Nephron progenitor cell (in vitro differentiated cells): ENCODE results near the gene PTPRR.

Experiments used
- DNase-seq: peaks from one replicate; pipeline ENCODE4 v3.0.0; 2021
- H3K27ac Mint-ChIP-seq: 2 replicates; pipeline ENCODE4 v1.8.0; 2021; ENCODE audit warnings: mild to moderate bottlenecking, moderate library complexity, mixed read lengths
- H3K27me3 Mint-ChIP-seq: 2 replicates; pipeline ENCODE4 v1.8.0; 2021; ENCODE audit warnings: mild to moderate bottlenecking, low read depth, mixed read lengths; ENCODE audit not compliant: poor library complexity
- H3K36me3 Mint-ChIP-seq: 2 replicates; pipeline ENCODE4 v1.8.0; 2021; ENCODE audit warnings: low read depth, mixed read lengths
- H3K4me1 Mint-ChIP-seq: 2 replicates; pipeline ENCODE4 v1.8.0; 2021; ENCODE audit warnings: mixed read lengths
- H3K4me3 Mint-ChIP-seq: 2 replicates; pipeline ENCODE4 v1.8.0; 2021; ENCODE audit warnings: mild to moderate bottlenecking, moderate library complexity, mixed read lengths
- H3K9me3 Mint-ChIP-seq: 2 replicates; pipeline ENCODE4 v1.8.0; 2021; ENCODE audit warnings: mild to moderate bottlenecking, moderate library complexity, mixed read lengths
- CTCF ChIP-seq: fragments of 200-600 bp; sonication (generic); IDR thresholded peaks from 2 replicates; pipeline ENCODE4 v1.5.0; 2021; ENCODE audit warnings: antibody characterized with exemption

The PTPRR gene

GRCh38 chr12:70920891-70921290 is 353 bp upstream of the PTPRR start:
- Mint-ChIP-seq H3K27ac (no peak overlapping the region), H3K9me3 (no peaks in the 10 kb centered on the region), H3K27me3 (peaks cover 48% of the 10 kb centered on the region), H3K4me3 (peak overlapping the region; percentile 69), H3K4me1 (peaks cover 26% of the 10 kb centered on the region), H3K36me3 (no peaks in the 10 kb centered on the region)
- TF ChIP-seq CTCF = no peak
- no peak for DNase-seq

GRCh38 chr12:70919597-70920035 is 922 bp downstream of the PTPRR start:
- no peak overlapping the region for H3K27ac Mint-ChIP-seq
- TF ChIP-seq CTCF = no peak
- H3K9me3 Mint-ChIP-seq = no peaks in the 10 kb centered on the region
- peak; percentile 49 for DNase-seq
- peaks cover 53% of the 10 kb centered on the region for H3K27me3 Mint-ChIP-seq
- H3K4me3 Mint-ChIP-seq = peak overlapping the region; percentile 80
- no peaks in the 10 kb centered on the region for H3K36me3 Mint-ChIP-seq
- H3K4me1 Mint-ChIP-seq = peaks cover 26% of the 10 kb centered on the region

DNA sequence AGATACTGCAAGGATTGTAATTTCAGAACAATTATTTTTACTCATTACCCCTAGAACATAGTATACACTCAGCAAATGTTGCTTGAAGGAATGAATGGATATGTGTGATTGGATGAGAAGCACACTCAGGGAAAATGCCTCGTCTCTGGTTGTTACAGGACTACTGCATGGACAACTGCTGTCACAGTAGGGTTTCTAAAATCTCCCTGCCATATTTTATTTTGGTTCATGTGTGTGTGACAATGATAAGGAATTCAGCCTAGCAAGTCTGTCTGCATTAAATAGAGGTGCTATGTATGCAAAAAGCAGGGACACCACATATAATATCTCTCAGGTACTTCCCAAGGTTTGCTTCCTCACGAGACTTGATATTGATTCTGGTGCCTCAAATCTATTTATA is 1.4 kb downstream of the PTPRR start:
- Mint-ChIP-seq H3K4me1 (peaks cover 26% of the 10 kb centered on the region), H3K27ac (no peak overlapping the region), H3K27me3 (peaks cover 53% of the 10 kb centered on the region), H3K4me3 (no peak overlapping the region), H3K9me3 (no peaks in the 10 kb centered on the region), H3K36me3 (no peaks in the 10 kb centered on the region)
- no peak for DNase-seq
- no peak for TF ChIP-seq CTCF

- peaks cover 26% of the 10 kb centered on the region for H3K4me1 Mint-ChIP-seq
- DNase-seq = no peak
- no peaks in the 10 kb centered on the region for H3K36me3 Mint-ChIP-seq
- H3K9me3 Mint-ChIP-seq = no peaks in the 10 kb centered on the region
- H3K27me3 Mint-ChIP-seq = peaks cover 53% of the 10 kb centered on the region
- no peak overlapping the region for H3K4me3 Mint-ChIP-seq
- no peak overlapping the region for H3K27ac Mint-ChIP-seq
- TF ChIP-seq CTCF = no peak
Observed at GRCh38 chr12:70918321-70918720, 2.2 kb downstream of the PTPRR start.

- no peak for DNase-seq
- Mint-ChIP-seq H3K4me3 (no peak overlapping the region), H3K4me1 (no peaks in the 10 kb centered on the region), H3K9me3 (no peaks in the 10 kb centered on the region), H3K27ac (no peak overlapping the region), H3K36me3 (no peaks in the 10 kb centered on the region), H3K27me3 (peaks cover 2% of the 10 kb centered on the region)
- TF ChIP-seq CTCF = no peak
Observed at GRCh38 chr12:70910666-70911065, 9.9 kb downstream of the PTPRR start.

- Mint-ChIP-seq H3K27ac (no peak overlapping the region), H3K36me3 (no peaks in the 10 kb centered on the region), H3K4me3 (no peak overlapping the region), H3K27me3 (no peaks in the 10 kb centered on the region), H3K9me3 (no peaks in the 10 kb centered on the region), H3K4me1 (no peaks in the 10 kb centered on the region)
- DNase-seq = no peak
- TF ChIP-seq CTCF = no peak
Observed at GRCh38 chr12:70908978-70909377, 11.6 kb downstream of the PTPRR start.
